Tibial nerve (tissue), 3 donors: ENCODE results near the gene TRIM25.

Source experiments
- CTCF ChIP-seq, 5 experiments: fragments of 200-600 bp in 3 of 5; fragments of 450-650 bp in 2 of 5; sonication (generic) in 3 of 5; IDR thresholded peaks; one replicate each; pipeline ENCODE4 v1.5.1; 2016 to 2019; ENCODE audit warnings: antibody characterized with exemption in 5 of 5, mild to moderate bottlenecking in 3 of 5, moderate library complexity in 2 of 5
- POLR2A ChIP-seq, 2 donors: fragments of 450-650 bp; IDR thresholded peaks; one replicate each; pipeline ENCODE4 v1.6.1; 2017; ENCODE audit warnings: antibody characterized with exemption in 2 of 2, mild to moderate bottlenecking in 2 of 2, moderate library complexity in 2 of 2

GRCh38 chr17:56913000-56913311 lies 893 bp downstream of the TRIM25 start:
- TF ChIP-seq CTCF (IDR thresholded peaks at IDR 0.05) = no peak
- no peak for TF ChIP-seq POLR2A (IDR thresholded peaks at IDR 0.05)
